T47D (cell line): ENCODE data around the gene KPTN.
"Not testable (repeated sequence)": the region's sequence is repeated elsewhere in the genome, so short reads cannot be mapped to it uniquely, and the experiment has no call there.

Experiments
- DNase-seq, 2 experiments: peaks; one replicate each; pipeline versions ENCODE4 v3.0.0 to v3.0.0-alpha.2; 2011 to 2012; ENCODE audit warnings: low read depth in 1 of 2, low spot score in 1 of 2
- JUND ChIP-seq: IDR thresholded peaks from 2 replicates; pipeline ENCODE4 v1.6.1; 2012; ENCODE audit warnings: low read depth
- in situ Hi-C: cut with HindIII; loops from 2 replicates; pipeline ENCODE4 v1.10.0; 2016; ENCODE audit warnings: low sequenced_read_pairs, low pct_unique_long_range_greater_than_20kb

The KPTN gene

GRCh38 chr19:47493378-47494210 lies 9.6 kb upstream of the KPTN start:
- in situ Hi-C loops = no loop called here
- no peak for DNase-seq
- TF ChIP-seq JUND = no peak

- in situ Hi-C loops = no loop called here
- TF ChIP-seq JUND = no peak
- no peak for DNase-seq
These were observed 8.8 kb upstream of the KPTN start for GRCh38 chr19:47492571-47493377.

GRCh38 chr19:47492137-47492533 lies 8.1 kb upstream of the KPTN start:
- DNase-seq = no peak
- in situ Hi-C loops = no loop called here

GRCh38 chr19:47491358-47492136 lies 7.5 kb upstream of the KPTN start:
- no peak for DNase-seq
- TF ChIP-seq JUND = no peak
- in situ Hi-C loops = no loop called here

More at GRCh38 chr19:47492137-47492533, 8.1 kb upstream of the KPTN start:
- no peak for TF ChIP-seq JUND

- no peak for DNase-seq
- no peak for TF ChIP-seq JUND
- in situ Hi-C loops = no loop called here
These were observed 6.8 kb upstream of the KPTN start for GRCh38 chr19:47490847-47491246.

- DNase-seq = no peak
- TF ChIP-seq JUND = no peak
- in situ Hi-C loops = no loop called here
These were observed 6.0 kb upstream of the KPTN start for GRCh38 chr19:47490031-47490430.

GRCh38 chr19:47489072-47489914 lies 5.3 kb upstream of the KPTN start:
- in situ Hi-C loops = no loop called here
- no peak for DNase-seq
- no peak for TF ChIP-seq JUND

- in situ Hi-C loops = no loop called here
- no peak for TF ChIP-seq JUND
- DNase-seq = no peak
These were observed 3.8 kb upstream of the KPTN start for GRCh38 chr19:47487551-47488515.

- no peak for DNase-seq
- in situ Hi-C loops = no loop called here
- TF ChIP-seq JUND = no peak
These were observed 2.9 kb upstream of the KPTN start for GRCh38 chr19:47486900-47487299.

GRCh38 chr19:47486220-47486619 lies 2.2 kb upstream of the KPTN start:
- DNase-seq, in situ Hi-C loops: not testable (repeated sequence)

- in situ Hi-C loops = no loop called here
- no peak for TF ChIP-seq JUND
- no peak for DNase-seq
These were observed 1.2 kb upstream of the KPTN start for GRCh38 chr19:47485210-47485609.
